NCI-H2196 (cell line): ENCODE measurements around the gene CCDC175.

ENCODE experiments used
- DNase-seq: peaks from one replicate; lab custom pipeline; 2025; ENCODE audit not compliant: unreplicated experiment; lab: John Stamatoyannopoulos, UW

Gene CCDC175

DNA sequence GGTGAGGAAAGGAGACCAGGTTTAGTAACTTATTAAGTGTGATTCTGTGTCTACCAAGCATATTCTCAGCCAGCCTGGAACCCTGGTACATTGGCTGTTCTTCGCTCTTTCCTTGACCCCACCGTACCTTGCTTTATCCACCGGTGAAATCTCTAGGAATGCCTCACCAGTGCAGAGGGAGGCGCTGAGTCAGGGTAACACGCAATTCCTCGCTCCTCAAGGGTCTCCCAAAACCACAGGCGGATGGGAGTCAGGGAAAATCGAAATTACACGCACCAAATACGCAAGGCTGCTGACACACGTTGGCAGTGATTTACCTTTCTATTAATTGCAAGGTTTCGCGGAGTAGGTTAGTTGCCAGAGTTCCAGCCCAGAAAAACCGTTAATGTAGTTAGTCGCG is 93.2 kb downstream of the CCDC175 start:
- no peak for DNase-seq

DNA sequence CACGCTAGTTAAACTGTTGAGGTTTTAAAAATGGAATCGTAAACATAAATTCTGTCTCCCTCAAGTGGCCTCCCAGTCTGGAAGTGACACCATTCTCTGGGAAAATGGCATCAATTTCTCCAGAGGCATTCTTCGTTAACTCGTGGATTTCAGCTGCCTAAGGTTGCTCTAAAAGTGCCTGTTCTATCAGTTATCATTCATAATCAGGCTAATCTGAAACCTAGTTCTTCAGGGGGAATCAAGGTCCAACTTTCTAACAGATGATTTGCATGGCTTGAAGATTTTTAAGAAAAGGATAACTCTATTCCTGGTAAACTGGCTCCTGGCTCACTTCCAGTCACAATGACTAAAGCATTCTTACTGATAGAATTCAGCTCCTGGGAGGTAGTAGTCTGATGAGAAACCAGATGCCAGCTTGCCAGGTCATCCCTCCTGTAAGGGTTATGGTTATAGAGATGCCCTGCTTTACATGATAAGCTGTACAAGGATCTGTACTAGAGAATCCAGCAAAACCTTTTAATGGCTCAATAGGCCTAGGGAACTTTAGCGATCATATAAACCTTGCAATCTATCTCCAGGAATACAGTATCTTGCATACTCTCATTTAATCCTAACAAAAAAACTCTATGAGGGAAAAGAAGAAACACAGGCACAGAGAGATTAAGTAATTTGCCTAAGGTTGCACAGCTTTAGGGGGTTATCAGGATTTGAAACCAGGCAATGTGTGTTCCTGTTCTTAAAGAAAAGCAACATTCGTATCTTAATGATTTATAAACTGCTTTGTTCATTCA is 93.9 kb downstream of the CCDC175 start:
- DNase-seq = peak; percentile 52

DNA sequence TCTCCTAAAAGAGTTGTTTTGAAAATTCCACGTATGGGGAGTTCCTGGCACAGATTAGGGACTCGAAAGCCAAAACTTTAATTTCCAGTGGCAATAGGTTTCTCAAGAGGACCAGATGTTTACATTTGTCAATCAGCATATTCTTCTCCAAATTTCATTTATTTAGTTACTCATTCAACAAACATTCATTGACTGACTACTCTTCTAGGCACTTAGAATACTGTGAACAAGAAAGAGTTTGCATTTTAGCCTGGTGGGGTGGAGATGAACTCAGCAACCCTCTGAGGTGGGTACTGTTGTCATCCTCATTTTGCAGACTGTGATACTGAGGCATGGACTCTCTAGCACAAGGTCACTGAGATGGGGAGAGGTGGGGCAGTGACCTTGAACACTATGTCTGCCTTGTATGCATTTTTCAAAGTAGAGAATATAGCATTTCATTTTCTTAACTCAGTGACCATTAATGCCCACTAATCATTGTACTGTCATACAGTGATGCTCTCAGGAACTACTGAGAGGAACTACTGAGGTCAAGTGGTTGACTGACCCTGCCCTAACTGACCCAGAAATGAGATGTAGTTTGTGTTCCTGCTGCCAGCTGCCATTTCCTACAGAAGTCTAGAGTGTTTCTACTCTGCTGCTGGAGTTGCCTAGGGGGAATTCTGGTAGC is 94.6 kb downstream of the CCDC175 start:
- no peak for DNase-seq

DNA sequence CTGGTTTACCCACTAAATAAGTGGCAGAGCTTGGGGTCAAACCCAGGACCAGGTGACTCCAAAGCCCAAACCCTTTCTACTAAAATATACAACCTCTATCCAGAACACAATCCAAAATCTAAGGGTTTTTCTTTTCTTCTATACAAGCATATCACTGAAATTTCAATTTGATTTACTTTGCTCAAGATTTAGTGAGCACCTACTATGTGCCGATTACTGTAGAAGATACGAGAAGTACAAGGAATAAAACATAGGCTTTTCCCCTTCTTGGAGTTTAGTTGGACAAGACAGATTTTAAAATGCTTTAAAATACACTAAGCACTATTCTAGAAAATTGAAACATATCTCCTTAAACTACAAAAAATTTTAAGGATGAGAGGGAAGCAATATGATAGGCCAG is 95.2 kb downstream of the CCDC175 start:
- DNase-seq = no peak

DNA sequence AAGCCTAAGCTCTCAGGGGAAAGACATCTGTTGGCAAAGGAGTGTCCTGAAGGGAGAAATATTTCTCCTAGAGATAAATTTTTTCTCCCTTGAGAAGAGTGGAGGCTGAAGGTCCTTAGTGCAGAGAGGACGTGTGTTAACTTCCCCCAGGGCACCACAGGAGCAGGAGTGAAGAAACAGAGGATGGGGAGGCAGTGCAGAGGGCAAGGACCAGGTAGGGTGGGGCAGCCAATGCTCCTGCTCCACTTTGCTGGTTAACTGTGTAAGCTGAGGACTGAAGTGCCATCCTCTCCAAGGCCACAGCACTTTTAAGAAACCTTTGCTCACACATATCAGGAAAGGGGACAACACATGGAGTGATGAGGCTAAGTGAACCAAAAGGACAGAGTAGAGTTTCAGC is 96.4 kb downstream of the CCDC175 start:
- DNase-seq = no peak

DNA sequence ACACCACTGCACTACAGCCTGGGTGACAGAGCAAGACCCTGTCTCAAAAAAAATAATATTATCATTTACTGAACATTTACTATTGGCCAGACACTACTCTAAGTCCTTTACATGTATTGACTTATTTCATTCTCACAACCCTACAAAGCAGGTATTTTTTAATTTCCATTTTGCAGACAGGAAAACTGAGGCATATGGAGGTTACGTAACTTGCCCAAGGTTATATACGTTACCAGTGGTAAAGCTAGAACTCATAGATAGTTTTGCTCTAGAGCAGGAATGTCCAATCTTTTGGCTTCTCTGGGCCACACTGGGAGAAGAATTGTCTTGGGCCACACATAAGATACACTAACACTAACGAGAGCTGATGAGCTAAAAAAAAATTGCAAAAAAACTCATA is 98.1 kb downstream of the CCDC175 start:
- no peak for DNase-seq

DNA sequence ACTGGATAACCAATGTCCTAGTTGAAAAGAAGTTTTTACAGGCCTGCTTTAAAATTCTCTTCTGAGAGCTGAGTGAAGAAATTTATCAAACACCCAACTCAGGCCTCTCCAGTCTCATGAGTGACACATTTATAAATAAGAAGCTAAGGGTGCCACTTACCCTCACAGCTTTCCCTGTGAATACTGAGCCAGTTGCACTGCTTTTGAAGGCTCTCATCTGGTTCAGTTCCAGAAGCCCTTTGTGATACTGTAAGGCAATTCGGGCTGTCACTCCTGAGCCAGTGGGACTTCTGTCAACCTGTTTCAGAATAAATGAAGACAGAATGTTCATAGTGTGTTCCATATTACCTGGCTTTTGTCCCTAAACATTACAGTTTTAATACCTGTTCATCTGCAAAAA is 100.9 kb downstream of the CCDC175 start:
- DNase-seq = no peak

DNA sequence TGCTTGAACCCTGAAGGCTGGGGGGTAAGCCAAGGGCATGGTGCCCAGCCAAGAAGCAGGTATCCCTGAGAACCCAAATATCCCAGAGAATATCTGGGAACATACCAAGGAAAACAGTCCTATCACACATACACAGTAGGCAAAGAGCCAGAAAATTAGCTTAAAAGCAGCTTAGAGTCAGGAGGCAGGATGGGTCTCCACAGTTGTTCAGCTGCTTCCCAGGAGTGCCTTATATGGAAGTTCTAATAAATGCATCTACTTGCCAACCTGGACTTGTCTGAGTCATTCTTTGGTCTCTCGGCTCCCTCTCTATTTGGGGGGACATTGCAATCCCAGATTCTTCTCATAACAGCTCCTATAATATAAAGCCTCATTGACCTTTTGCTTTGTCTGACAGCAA is 102.4 kb downstream of the CCDC175 start:
- no peak for DNase-seq

DNA sequence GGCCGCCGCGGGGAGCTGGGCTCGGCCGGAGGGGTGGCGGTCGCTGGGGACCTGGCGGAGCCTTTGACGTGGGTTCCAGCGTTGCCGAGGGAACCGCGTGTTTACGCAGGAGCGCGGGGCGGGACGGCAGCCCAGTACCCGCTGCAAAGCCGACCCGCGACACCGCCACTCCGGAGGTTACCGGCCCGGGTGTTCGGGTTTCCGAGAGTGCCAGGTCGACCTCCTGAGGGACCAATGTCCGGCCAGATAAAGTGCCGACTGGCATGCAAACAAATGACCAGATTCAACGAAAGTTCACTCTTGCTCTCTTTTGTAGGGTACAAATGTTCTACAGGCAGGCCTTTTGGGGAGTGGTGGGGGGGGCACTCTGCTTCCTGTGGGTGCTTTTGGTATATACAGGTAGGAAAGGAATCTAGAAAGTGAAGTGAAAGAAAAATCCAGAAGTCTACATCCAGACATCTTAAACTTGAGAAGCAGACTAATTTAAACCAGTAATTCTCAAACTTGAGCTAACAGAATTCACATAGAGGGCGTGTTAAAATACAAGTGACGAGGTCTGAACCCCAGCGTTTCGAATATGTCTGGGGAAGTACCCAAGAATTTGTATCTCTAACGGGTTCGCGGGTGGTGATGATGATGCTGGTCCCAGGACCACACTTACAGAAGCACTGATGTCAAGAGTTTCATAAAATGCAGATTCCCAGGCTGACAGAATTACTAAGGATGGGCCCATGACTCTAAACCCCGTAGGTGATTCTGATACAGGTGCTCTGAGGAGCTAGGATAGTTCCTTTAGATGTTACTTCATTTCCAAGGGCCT is 111.1 kb downstream of the CCDC175 start, which contains the start of gene GPR135:
Gene GPR135, minus strand, starts transcription at position 65 of the 820 bp plus-strand sequence. CDS start 154 bp downstream, outside the sequence.
- peak; percentile 49 for DNase-seq

DNA sequence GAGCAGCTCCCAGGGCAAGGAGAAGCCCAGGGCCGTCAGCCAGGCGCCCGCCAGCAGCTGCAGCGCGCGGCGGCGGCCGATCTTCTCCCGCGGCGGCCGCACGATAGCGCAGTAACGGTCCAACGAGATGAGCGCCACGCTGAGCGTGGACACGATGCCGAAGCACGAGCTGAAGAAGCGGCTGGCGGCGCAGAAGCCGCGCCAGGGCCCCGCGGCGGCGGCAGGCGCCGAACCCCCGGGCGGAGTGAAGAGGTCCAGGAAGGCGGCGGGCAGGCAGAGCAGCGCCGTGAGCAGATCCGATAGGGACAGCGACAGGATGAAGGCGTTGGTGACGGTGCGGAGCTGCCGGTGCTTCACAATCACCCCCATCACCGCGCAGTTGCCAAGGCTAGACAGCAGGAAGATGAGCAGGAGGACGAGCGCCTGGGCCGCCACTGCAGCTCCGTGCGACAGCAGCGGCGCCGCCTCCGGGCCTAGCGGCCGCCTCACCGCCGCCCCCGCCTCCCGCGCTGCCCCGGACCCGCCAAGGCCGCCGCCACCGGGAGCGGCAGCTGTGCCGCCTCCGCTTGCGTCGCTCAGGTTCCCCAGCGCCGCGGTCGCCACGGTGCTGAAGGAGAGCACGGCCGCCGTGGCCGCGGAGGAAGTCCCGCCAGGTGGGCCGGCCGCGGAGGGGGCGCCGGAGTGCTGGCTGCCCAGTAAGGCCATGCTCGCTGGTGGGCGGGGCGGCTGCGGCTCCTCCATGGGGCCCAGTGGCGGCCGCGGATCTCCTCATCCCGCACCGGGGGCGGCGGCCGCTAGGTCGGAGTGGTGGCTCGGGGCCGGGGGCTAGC is 111.9 kb downstream of the CCDC175 start:
- peak; percentile 49 for DNase-seq

DNA sequence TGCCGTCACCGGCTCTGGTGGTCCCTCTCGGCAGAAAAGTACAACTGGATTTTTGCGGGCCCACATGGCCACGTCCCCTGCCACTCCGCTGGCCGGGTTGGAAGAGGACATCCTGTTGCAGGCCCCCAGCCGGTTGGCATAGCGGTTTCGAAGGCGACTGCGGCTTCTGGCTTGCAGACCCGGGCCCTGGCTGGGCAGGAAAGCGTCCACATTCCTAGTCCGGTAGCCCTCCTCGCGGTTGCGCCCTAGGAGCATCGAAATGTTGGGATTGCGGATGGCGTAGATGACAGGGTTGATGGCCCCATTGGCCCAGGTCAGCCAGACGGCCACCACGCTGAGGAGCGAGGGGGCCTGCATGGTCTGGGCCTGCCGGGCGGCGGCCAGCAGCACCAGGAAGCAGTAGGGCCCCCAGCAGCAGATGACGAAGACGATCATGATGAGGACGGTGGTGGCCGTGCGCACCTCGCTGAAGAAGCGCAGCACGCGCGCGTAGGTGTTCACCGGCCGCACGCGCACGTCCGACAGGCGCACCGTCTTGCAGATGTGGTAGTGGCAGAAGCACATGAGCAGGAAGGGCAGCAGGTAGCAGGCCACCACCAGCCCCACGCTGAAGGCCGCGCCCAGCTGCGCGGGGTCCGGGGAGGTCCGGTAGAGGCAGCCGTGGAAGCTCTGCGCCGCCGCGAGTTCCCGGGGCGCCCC is 112.7 kb downstream of the CCDC175 start:
- DNase-seq = no peak

DNA sequence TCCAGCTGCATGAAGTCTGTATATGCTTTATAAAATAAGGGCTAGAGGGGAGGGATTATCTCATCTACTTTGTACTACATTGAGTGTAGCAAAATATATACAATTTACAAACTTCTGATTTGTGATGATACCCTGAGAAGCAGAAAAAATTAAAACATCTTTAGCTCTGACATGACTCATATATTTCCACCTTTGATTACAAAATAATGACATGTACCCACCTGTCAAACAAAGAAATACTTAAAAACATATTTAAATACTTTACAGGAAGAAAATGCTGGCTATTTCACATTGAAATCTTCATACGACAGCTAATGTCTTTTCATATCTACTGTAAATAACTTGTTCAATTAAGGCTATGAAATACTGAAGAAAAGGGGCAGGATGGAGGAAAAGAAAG is 114.7 kb downstream of the CCDC175 start:
- no peak for DNase-seq

DNA sequence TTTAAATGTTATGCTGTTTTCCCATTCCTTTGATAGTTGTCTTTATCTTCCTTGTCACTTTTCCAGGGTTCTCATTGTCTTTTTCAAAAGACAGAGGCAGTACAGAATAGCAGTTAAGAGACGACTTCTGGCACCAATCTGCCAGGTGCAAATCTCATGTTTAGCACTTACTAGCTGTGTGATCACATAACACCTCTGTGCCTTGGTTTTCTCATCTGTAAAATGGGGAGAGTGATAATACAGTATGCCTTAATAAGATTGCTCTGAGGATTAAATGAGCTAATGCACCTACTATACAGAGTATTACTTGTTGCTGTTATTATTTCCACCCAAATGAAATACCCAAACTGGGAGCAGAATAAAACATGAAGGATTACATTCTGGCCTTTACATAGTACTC is 116.2 kb downstream of the CCDC175 start:
- DNase-seq = no peak

DNA sequence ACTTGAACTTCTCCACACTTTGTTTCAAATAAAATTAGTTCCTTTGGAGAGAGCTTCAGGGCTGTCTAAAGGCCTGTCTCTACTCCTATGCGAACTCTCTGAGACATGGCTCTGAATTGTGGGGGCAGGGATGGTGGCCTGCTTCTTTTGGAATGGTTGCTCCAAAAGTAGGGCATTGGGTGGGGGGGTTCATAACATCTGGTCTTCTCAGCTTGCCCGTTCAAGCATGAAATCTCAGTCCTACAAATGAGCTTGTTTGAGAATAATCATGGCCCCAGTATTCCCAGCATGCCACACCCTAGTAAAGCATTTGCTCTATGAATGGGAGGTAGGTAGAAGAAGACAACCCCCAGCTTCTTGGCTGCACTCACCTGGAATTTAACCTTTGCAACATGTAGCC is 118.1 kb downstream of the CCDC175 start:
- no peak for DNase-seq

DNA sequence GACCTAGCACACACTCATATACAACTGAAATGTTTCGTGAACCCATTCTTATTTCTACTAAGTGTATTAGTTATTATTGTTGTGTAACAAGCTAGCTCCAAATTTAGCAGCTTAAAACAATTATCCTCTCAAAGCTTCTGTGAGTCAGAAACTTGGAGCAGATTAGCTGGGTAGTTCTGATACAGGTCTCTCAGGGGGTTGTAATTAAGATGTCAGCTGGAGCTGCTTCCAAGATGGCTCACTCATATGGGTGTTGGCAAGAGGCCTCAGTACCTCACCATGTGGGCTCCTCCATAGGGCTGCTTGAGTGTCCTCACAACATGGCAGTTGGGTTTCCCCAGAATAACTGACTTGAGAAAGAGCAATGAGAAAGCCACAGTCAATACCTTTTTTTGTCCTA is 121.2 kb downstream of the CCDC175 start:
- no peak for DNase-seq
